GM12892 (cell line): ENCODE measurements around the gene GPR18.

Experiments used
- POLR2A ChIP-seq: IDR thresholded peaks from 2 replicates; pipeline ENCODE4 v1.6.1; 2011; ENCODE audit warnings: low read depth, low read length, control low read depth
- POLR2AphosphoS5 ChIP-seq: IDR thresholded peaks from 2 replicates; pipeline ENCODE4 v1.6.1; 2011; ENCODE audit warnings: low read depth, low read length, control low read depth
- TAF1 ChIP-seq: IDR thresholded peaks from 2 replicates; pipeline ENCODE4 v1.6.1; 2011; ENCODE audit warnings: low read depth, mild to moderate bottlenecking, control low read depth, low read length, borderline replicate concordance

DNA sequence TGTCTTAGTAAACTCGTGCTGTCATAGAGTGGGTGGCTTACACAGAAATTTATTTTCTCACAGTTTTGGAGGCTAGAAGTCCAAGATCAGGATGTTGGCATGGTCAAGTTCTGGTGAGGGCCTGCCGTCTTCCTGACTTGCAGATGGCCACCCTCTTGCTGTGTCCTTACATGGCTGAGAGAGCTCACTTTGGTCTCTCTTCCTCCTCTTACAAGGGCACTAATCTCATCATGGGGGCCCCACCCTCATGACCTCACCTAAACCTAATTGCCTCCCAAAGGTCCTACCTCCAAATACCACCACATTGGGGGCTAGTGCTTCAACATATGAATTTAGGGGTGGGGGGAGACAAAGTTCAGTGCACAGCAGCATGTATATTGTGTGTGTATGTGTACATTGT, 14.3 kb upstream of the GPR18 start:
- TF ChIP-seq POLR2AphosphoS5 (no peak), TAF1 (no peak), POLR2A (no peak)
